Tibial nerve (tissue), 3 donors: ENCODE measurements around the gene ARHGEF4.

Experiments
- CTCF ChIP-seq, 5 experiments: fragments of 200-600 bp in 3 of 5; fragments of 450-650 bp in 2 of 5; sonication (generic) in 3 of 5; IDR thresholded peaks; one replicate each; pipeline ENCODE4 v1.5.1; 2016 to 2019; ENCODE audit warnings: antibody characterized with exemption in 5 of 5, mild to moderate bottlenecking in 3 of 5, moderate library complexity in 2 of 5
- POLR2A ChIP-seq, 2 donors: fragments of 450-650 bp; IDR thresholded peaks; one replicate each; pipeline ENCODE4 v1.6.1; 2017; ENCODE audit warnings: antibody characterized with exemption in 2 of 2, mild to moderate bottlenecking in 2 of 2, moderate library complexity in 2 of 2

GRCh38 chr2:130898553-130898952 lies 61.8 kb downstream of the ARHGEF4 start:
- TF ChIP-seq POLR2A (IDR thresholded peaks at IDR 0.05): no peak
- TF ChIP-seq CTCF (IDR thresholded peaks at IDR 0.05): no peak
